Spinal cord (tissue), 10 donors: ENCODE measurements around the gene PGA4. TPM values are rescaled to one million over a fixed set of nuclear protein-coding genes. Genes with fewer than 3 reads are reported as not detected.
A peak's percentile ranks its signal among the peaks of the same experiment; 100 is the strongest.

Experiments used
- DNase-seq, 6 donors: peaks; one replicate each; pipeline versions ENCODE4 v3.0.0 to v3.0.0-alpha.2; 2013 to 2015; ENCODE audit warnings: low spot score in 6 of 6, low read depth in 4 of 6
- H3K27ac ChIP-seq: one replicate; pipeline ENCODE4 v1.5.1; 2013; ENCODE audit warnings: low read depth, low read length, control low read depth
- H3K27me3 ChIP-seq: one replicate; pipeline ENCODE4 v1.6.1; 2013; ENCODE audit warnings: low read length; ENCODE audit not compliant: control insufficient read depth, insufficient read depth
- H3K36me3 ChIP-seq: one replicate; pipeline ENCODE4 v1.6.1; 2013; ENCODE audit warnings: low read length; ENCODE audit not compliant: control insufficient read depth, insufficient read depth
- H3K4me1 ChIP-seq: one replicate; pipeline ENCODE4 v1.6.1; 2013; ENCODE audit warnings: low read length; ENCODE audit not compliant: control insufficient read depth, insufficient read depth
- H3K4me3 ChIP-seq: one replicate; pipeline ENCODE4 v1.5.1; 2013; ENCODE audit warnings: low read depth, low read length, control low read depth
- H3K9me3 ChIP-seq: one replicate; pipeline ENCODE4 v1.6.1; 2013; ENCODE audit warnings: low read length; ENCODE audit not compliant: control insufficient read depth, insufficient read depth
- WGBS: methylation state at CpG from one replicate; pipeline ENCODE4 v1.1.5; 2013; ENCODE audit warnings: missing lambda C conversion rate; ENCODE audit not compliant: insufficient coverage; 5-methylcytosine and 5-hydroxymethylcytosine counted together
- polyA plus RNA-seq, 2 donors: library from polyadenylated mRNA; unstranded; fragments of 120-200 nt; gene quantifications; one replicate each; pipeline ENCODE4 v1.2.1, GENCODE V29; 2013; ENCODE audit not compliant: insufficient read length in 2 of 2
- total RNA-seq, 2 donors: library from RNA; depleted of rRNA in 1 of 2; stranded (reverse); fragments of 120-200 nt in 1 of 2; fragments of >200 nt in 1 of 2; gene quantifications; one replicate each; pipeline versions ENCODE4 v1.2.3 to v1.2.4, GENCODE V29; 2013 to 2014
- donor health status: healthy.

Gene PGA4
- total and polyA plus RNA-seq, 4 donors = 0.39 to 1.8 (median 0.99) TPM; not detected in 1

- WGBS = 67% methylated on average over 15 of the region's 16 CpGs
- peak in 2 of 6 donors; percentile 33 to 79 for DNase-seq
- no peaks in the 10 kb centered on the region for H3K27me3 ChIP-seq
- H3K9me3 ChIP-seq = no peaks in the 10 kb centered on the region
- H3K4me1 ChIP-seq = peaks cover 21% of the 10 kb centered on the region
- no peak overlapping the region for H3K4me3 ChIP-seq
- no peak overlapping the region for H3K27ac ChIP-seq
- H3K36me3 ChIP-seq = peaks cover 50% of the 10 kb centered on the region
Observed at GRCh38 chr11:61273178-61274078, 51.3 kb downstream of the PGA4 start.

GRCh38 chr11:61274084-61274483, 51.9 kb downstream of the PGA4 start:
- Histone ChIP-seq H3K4me1 (peaks cover 21% of the 10 kb centered on the region), H3K4me3 (no peak overlapping the region), H3K9me3 (no peaks in the 10 kb centered on the region), H3K27me3 (no peaks in the 10 kb centered on the region), H3K27ac (no peak overlapping the region), H3K36me3 (peaks cover 46% of the 10 kb centered on the region)
- no peak for DNase-seq
- 98% methylated on average over 4 of the region's 4 CpGs for WGBS

- 100% methylated on average over 2 of the region's 4 CpGs for WGBS
Observed at GRCh38 chr11:61275191-61275590, 53.0 kb downstream of the PGA4 start.

GRCh38 chr11:61277186-61278000, 55.2 kb downstream of the PGA4 start:
- H3K36me3 ChIP-seq = peaks cover 55% of the 10 kb centered on the region
- H3K4me3 ChIP-seq = no peak overlapping the region
- H3K27me3 ChIP-seq = no peaks in the 10 kb centered on the region
- peaks cover 32% of the 10 kb centered on the region for H3K4me1 ChIP-seq
- no peaks in the 10 kb centered on the region for H3K9me3 ChIP-seq
- no peak for DNase-seq
- no peak overlapping the region for H3K27ac ChIP-seq
- WGBS = 60% methylated on average over 5 of the region's 14 CpGs

More at GRCh38 chr11:61275191-61275590, 53.0 kb downstream of the PGA4 start:
- no peaks in the 10 kb centered on the region for H3K27me3 ChIP-seq
- peaks cover 50% of the 10 kb centered on the region for H3K36me3 ChIP-seq
- no peak overlapping the region for H3K27ac ChIP-seq
- peaks cover 21% of the 10 kb centered on the region for H3K4me1 ChIP-seq
- no peaks in the 10 kb centered on the region for H3K9me3 ChIP-seq
- H3K4me3 ChIP-seq = no peak overlapping the region
- no peak for DNase-seq

- Histone ChIP-seq H3K9me3 (no peaks in the 10 kb centered on the region), H3K27ac (no peak overlapping the region), H3K4me3 (no peak overlapping the region), H3K36me3 (peaks cover 52% of the 10 kb centered on the region), H3K4me1 (peaks cover 30% of the 10 kb centered on the region), H3K27me3 (no peaks in the 10 kb centered on the region)
- DNase-seq = peak in 2 of 6 donors; percentile 20 to 64
- 34% methylated on average over 9 of the region's 10 CpGs for whole genome bisulfite sequencing
Observed at GRCh38 chr11:61278001-61278470, 55.9 kb downstream of the PGA4 start.

- no peak overlapping the region for H3K4me3 ChIP-seq
- 83% methylated on average over 9 of the region's 12 CpGs for WGBS
- H3K27me3 ChIP-seq = no peaks in the 10 kb centered on the region
- H3K4me1 ChIP-seq = peaks cover 19% of the 10 kb centered on the region
- peak in 1 of 6 donors; percentile 32 for DNase-seq
- H3K27ac ChIP-seq = no peak overlapping the region
- H3K9me3 ChIP-seq = no peaks in the 10 kb centered on the region
- peaks cover 34% of the 10 kb centered on the region for H3K36me3 ChIP-seq
Observed at GRCh38 chr11:61279934-61280659, 58.0 kb downstream of the PGA4 start.

GRCh38 chr11:61280883-61281580, 58.9 kb downstream of the PGA4 start:
- Histone ChIP-seq H3K27ac (no peak overlapping the region), H3K36me3 (peaks cover 36% of the 10 kb centered on the region), H3K9me3 (no peaks in the 10 kb centered on the region), H3K4me1 (peaks cover 19% of the 10 kb centered on the region), H3K27me3 (no peaks in the 10 kb centered on the region), H3K4me3 (no peak overlapping the region)
- DNase-seq = no peak
- WGBS = 80% methylated on average over 17 of the region's 20 CpGs
